A673 (cell line): Measurements from ENCODE around the gene FBXW8. TPM values are rescaled to one million over a fixed set of nuclear protein-coding genes. Genes with fewer than 3 reads are reported as not detected.

Source experiments
- BruUV-seq: library from RNA; stranded (reverse); fragments of 400-500 nt; replicated peaks from 2 replicates; lab custom pipeline; 2021; lab: Mats Ljungman, UMichigan
- CTCF ChIA-PET: fragments of 300-600 bp; sonication (Branson Sonifier 250); formaldehyde crosslinking; loops from one replicate; lab custom pipeline; 2022; ENCODE audit warnings: antibody characterized with exemption; lab: Charles Lee
- POLR2A ChIA-PET: fragments of 300-600 bp; sonication (Branson Sonifier 250); formaldehyde crosslinking; loops from one replicate; lab custom pipeline; 2022; ENCODE audit warnings: antibody characterized with exemption; ENCODE audit not compliant: low non-redundant PET; lab: Charles Lee
- DNase-seq: peaks from one replicate; pipeline ENCODE4 v3.0.0-alpha.2; 2015; ENCODE audit warnings: low spot score
- H3K27ac ChIP-seq: fragments of 200-600 bp; sonication (generic); 2 replicates; pipeline ENCODE4 v1.5.1; 2016; ENCODE audit warnings: mixed run types, low read depth, mild to moderate bottlenecking, mixed read lengths, antibody characterized with exemption, low read length; ENCODE audit not compliant: poor library complexity, severe bottlenecking
- H3K27me3 ChIP-seq: fragments of 200-600 bp; sonication (generic); replicated peaks from 2 replicates; pipeline ENCODE4 v1.6.1; 2017; ENCODE audit warnings: mixed run types, low read depth, mild to moderate bottlenecking, mixed read lengths, antibody characterized with exemption, low read length; ENCODE audit not compliant: insufficient read depth, poor library complexity
- H3K36me3 ChIP-seq: fragments of 200-600 bp; sonication (generic); 2 replicates; pipeline ENCODE4 v1.6.1; 2016; ENCODE audit warnings: mixed run types, mild to moderate bottlenecking, mixed read lengths, antibody characterized with exemption, low read length; ENCODE audit not compliant: insufficient read depth, poor library complexity, severe bottlenecking
- H3K4me1 ChIP-seq: fragments of 200-600 bp; sonication (generic); 2 replicates; pipeline ENCODE4 v1.6.1; 2017; ENCODE audit warnings: mixed run types, mild to moderate bottlenecking, mixed read lengths, antibody characterized with exemption, low read length; ENCODE audit not compliant: insufficient read depth, poor library complexity, severe bottlenecking
- H3K4me3 ChIP-seq: fragments of 200-600 bp; sonication (generic); 2 replicates; pipeline ENCODE4 v1.5.1; 2016; ENCODE audit warnings: low read depth, mixed run types, mild to moderate bottlenecking, mixed read lengths, low read length; ENCODE audit not compliant: poor library complexity, severe bottlenecking
- H3K9me3 ChIP-seq: fragments of 200-600 bp; sonication (generic); 2 replicates; pipeline ENCODE4 v1.6.1; 2016; ENCODE audit warnings: mixed run types, low read depth, mild to moderate bottlenecking, mixed read lengths, antibody characterized with exemption, low read length; ENCODE audit not compliant: poor library complexity, severe bottlenecking
- EZH2 ChIP-seq: fragments of 200-600 bp; sonication (generic); IDR thresholded peaks from 2 replicates; pipeline ENCODE4 v1.6.1; 2017; ENCODE audit warnings: borderline replicate concordance, low read depth, mild to moderate bottlenecking, mixed read lengths, antibody characterized with exemption, low read length; ENCODE audit not compliant: poor library complexity, severe bottlenecking
- intact Hi-C: fragments of 100-400 bp; cut with micrococcal nuclease; formaldehyde crosslinking; loops from one replicate; pipeline ENCODE4 v1.10.0; 2022; ENCODE audit not compliant: unreplicated experiment
- total RNA-seq: library from RNA; stranded (reverse); gene quantifications from 2 replicates; pipeline ENCODE4 v1.2.3, GENCODE V29; 2021
- TF ChIP-seq, protein P1 (sequence below): fragments of 300-800, 200-600 bp; sonication (generic); conservative IDR thresholded peaks from 2 replicates; pipeline ENCODE4 v1.5.1; 2017; ENCODE audit warnings: low read depth, mild to moderate bottlenecking, antibody characterized with exemption, low read length, moderate library complexity, mixed read lengths

The FBXW8 gene
- total RNA-seq, 1 experiment from 2014 or later = 14.8 TPM

DNA sequence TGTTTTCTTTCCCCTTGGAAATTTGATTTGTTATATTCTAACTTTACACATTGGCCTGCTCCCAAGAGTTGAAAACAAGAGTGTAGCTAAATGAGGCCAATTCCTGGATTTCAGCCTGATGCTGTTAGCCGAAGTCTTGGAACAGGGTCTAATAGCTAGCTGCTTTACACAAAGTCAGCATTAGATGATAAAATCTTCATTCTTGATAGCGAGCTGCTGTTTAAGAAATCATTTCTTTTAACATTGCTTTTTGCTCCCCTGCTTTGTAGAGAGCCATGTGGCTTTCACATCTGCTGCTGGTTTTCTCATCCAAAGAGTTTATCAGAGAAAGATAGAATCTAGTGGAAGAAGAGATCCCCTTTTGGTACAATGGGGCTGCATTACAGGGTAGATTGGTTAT lies 22.3 kb downstream of the FBXW8 start:
- intact Hi-C loops = no loop called here
- no peaks in the 10 kb centered on the region for H3K9me3 ChIP-seq
- H3K4me3 ChIP-seq = no peak overlapping the region
- H3K27ac ChIP-seq = no peak overlapping the region
- peaks cover 31% of the 10 kb centered on the region for H3K4me1 ChIP-seq
- ChIA-PET CTCF (no interaction called here), POLR2A (no interaction called here)
- BruUV-seq = no TSS peak
- no peaks in the 10 kb centered on the region for H3K27me3 ChIP-seq
- DNase-seq = no peak
- H3K36me3 ChIP-seq = peaks cover 11% of the 10 kb centered on the region
- TF ChIP-seq, protein P1, sequence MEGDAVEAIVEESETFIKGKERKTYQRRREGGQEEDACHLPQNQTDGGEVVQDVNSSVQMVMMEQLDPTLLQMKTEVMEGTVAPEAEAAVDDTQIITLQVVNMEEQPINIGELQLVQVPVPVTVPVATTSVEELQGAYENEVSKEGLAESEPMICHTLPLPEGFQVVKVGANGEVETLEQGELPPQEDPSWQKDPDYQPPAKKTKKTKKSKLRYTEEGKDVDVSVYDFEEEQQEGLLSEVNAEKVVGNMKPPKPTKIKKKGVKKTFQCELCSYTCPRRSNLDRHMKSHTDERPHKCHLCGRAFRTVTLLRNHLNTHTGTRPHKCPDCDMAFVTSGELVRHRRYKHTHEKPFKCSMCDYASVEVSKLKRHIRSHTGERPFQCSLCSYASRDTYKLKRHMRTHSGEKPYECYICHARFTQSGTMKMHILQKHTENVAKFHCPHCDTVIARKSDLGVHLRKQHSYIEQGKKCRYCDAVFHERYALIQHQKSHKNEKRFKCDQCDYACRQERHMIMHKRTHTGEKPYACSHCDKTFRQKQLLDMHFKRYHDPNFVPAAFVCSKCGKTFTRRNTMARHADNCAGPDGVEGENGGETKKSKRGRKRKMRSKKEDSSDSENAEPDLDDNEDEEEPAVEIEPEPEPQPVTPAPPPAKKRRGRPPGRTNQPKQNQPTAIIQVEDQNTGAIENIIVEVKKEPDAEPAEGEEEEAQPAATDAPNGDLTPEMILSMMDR = no peak
- TF ChIP-seq EZH2 = no peak

DNA sequence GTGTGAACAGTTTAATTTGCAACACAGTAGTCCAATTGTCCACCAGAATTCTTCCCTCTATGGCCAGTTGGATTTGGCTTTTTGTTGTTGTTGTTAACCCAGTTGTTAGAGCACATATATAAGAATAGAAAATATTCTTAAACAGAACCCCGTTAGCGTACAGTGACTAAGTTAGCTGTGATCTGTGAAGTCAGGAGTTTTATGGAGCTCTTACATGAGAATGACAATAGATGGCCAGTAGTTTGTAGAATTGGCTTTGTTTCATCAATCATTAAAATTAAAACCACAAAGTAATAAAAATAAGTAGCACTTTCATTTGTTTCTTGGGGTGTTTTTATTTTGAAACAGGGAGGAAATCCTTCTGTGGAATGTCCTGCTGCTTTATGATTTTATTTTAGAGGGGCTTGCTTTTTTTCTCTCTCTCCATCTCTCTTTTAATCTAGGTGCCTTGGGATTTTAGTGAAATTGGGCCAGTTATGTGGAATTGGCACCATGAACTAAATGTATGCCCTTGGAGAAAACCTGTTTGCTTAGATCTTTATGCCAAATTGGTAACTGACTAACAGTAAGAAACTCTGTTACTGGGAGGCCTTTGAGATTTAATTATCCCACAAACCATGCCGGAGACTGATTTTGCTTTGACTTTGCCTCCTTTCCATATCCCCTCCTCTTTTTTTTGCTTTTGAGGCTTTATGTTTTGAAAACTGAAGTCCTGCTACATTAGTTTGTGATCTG lies 22.9 kb downstream of the FBXW8 start:
- CTCF ChIA-PET = no interaction called here
- no TSS peak for BruUV-seq
- intact Hi-C loops = no loop called here
- Histone ChIP-seq H3K4me3 (no peak overlapping the region), H3K9me3 (no peaks in the 10 kb centered on the region), H3K27me3 (no peaks in the 10 kb centered on the region), H3K36me3 (peaks cover 6% of the 10 kb centered on the region), H3K27ac (no peak overlapping the region), H3K4me1 (peaks cover 32% of the 10 kb centered on the region)
- no peak for DNase-seq
- POLR2A ChIA-PET = no interaction called here
- TF ChIP-seq EZH2 = no peak
- TF ChIP-seq, protein P1 = no peak

DNA sequence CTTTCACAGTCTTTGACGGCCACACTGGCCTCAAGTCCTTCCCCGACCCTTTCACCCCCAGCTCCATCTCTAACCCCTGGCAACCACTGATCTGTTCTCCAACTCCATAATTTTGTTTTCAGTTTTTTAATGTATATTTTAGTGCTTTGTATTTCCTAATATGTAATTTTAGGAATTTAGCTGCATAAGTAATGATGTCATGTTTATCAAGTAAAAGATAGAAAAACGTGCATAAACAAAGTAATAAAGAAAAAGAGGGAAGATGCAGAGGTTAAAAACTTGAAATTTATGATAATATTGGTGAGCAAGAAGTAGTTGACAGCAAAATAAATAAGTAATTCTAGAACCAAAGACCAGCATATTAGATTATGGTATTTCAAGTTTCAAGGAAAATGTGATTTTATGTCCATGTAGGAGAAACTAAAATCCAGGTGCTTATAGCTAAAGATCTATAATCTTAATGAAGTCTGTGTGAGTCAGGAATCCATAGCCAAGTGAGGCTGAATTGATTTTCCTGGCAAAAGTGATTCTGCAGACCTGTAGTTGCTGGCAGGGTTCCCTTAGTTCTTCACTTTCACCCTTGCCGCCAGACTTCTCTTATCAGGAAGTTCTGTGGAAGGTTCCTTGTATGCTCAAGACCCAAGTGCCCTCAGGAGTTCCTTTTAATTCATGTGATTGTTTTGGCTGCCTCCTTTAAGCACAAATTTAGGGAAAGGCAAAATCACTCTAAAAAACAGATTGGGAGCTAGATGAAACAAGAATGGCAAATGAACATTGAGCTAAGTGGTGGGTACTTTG lies 24.4 kb downstream of the FBXW8 start:
- intact Hi-C loops = no loop called here
- Histone ChIP-seq H3K4me1 (peaks cover 32% of the 10 kb centered on the region), H3K4me3 (no peak overlapping the region), H3K36me3 (peaks cover 3% of the 10 kb centered on the region), H3K27ac (no peak overlapping the region), H3K9me3 (no peaks in the 10 kb centered on the region), H3K27me3 (no peaks in the 10 kb centered on the region)
- no TSS peak for BruUV-seq
- ChIA-PET CTCF (no interaction called here), POLR2A (no interaction called here)
- DNase-seq = no peak
- TF ChIP-seq, protein P1 = no peak
- no peak for TF ChIP-seq EZH2
